ENCODE data around the gene TDP2.
"Not testable (repeated sequence)": the region's sequence is repeated elsewhere in the genome, so short reads cannot be mapped to it uniquely, and the experiment has no call there.

The TDP2 gene

DNA sequence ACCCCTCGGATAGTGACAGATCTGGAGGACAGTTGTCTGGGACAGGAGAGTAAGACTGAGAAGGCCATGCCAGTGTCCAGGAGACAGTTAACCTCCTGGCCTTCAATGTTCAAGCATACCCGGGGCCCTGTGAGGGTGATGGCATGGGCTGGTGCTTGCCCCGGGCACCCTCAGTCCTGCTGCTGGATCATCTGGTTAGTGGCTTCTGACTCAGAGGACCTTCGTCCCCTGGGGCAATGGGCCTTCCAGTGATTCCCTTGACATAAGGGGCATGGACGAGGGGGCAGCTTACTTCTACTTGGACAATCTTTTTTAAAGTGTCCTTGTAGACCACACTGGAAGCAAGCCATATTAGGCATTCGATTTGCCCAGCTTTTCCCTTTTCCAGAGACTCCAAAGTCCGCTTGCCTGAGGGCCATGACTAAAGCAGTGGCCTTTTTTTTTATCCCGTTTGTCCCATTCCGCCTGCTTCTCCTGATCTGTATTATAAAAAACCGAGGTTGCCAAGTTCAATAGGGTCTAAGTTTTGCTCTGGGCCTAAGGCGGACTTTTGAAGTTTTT, 12.2 kb upstream of the TDP2 start:
- DNase-seq, result not testable (repeated sequence)

DNA sequence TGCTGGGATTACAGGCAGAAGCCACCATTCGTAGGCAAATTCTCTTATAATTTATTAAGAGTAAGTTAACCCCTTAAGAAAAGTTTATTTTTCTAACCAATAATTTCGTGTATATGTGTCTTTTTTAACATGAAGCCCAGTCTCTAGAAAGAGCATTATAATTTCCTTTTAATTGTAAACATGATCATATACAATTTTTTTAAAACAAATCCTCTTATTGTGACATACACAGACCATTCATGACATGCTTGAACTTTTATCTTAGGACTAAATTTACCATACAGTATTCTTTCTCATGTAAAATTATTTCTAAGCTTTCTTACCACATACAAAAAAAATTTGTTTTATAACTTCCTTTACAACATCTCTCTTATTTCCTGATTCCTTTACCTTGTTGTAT, 6.9 kb upstream of the TDP2 start:
- no peak for DNase-seq

DNA sequence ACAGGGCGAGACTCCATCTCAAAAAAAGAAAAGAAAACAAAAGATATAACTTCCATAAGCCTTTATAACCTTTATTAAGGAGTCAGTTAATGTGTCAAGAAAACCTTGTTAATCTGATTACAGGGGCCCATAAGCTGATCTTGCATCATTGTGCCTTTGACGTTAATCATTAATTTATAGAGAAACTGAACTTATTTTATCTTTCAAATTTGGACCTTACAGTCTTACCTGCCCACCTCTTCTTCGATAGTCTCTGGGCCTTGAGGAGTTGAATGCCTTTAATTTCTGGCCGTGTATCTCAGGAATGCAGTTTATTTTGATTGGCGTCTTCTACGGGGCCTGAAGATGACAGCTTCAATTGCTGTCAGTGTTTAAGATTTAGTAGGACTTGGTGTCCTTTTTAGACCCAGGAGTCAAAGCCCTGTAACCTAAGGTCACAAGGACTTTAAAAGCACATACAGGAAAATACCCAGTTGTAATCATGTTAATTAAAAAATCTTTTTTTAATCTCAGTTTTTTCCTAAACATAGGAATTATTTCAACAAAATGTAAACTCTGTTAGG, 6.0 kb upstream of the TDP2 start:
- no peak for DNase-seq

DNA sequence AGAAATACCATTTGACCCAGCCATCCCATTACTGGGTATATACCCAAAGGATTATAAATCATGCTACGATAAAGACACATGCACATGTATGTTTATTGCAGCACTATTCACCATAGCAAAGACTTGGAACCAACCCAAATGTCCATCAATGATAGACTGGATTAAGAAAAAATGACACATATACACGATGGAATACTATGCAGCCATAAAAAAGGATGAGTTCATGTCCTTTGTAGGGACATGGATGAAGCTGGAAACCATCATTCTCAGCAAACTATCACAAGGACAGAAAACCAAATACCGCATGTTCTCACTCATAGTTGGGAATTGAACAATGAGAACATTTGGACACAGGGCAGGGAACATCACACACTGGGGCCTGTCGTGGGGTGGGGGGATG, 4.4 kb upstream of the TDP2 start:
- DNase-seq, result not testable (repeated sequence)

DNA sequence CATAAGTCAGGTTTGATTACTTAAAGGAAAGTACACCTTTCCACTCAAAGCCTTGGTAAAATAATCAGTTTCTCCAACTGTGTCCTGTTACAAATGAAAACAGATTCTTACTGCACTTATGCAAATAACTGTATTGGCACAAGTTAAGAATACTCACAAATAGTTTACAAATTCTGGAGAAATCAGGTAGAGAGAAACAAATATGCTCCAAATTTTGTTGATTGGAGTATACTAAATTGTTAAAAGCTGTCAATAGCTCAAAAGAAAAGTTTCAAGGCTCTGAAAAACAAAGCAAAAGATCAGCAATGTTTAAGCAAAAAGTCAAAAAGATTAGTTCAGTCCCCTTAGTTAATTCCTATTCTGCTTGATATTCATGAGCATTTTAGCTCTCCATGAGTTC, 3.8 kb upstream of the TDP2 start:
- not testable (repeated sequence) for DNase-seq

DNA sequence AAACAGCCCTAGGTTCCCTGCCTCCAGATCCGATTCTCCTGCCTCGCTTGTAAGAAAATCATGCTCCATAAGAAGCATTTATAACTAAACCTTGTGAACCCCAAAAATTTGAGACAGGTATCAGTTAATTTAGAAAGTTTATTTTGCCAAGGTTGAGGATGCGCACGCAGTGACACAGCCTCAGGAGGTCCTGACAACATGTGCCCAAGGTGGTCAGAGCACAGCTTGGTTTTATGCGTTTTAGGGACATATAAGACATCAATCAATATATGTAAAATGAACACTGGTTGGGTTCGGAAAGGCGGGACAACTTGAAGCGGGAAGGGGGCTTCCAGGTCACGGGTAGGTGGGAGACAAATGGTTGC, 2.3 kb upstream of the TDP2 start:
- DNase-seq, result no peak

DNA sequence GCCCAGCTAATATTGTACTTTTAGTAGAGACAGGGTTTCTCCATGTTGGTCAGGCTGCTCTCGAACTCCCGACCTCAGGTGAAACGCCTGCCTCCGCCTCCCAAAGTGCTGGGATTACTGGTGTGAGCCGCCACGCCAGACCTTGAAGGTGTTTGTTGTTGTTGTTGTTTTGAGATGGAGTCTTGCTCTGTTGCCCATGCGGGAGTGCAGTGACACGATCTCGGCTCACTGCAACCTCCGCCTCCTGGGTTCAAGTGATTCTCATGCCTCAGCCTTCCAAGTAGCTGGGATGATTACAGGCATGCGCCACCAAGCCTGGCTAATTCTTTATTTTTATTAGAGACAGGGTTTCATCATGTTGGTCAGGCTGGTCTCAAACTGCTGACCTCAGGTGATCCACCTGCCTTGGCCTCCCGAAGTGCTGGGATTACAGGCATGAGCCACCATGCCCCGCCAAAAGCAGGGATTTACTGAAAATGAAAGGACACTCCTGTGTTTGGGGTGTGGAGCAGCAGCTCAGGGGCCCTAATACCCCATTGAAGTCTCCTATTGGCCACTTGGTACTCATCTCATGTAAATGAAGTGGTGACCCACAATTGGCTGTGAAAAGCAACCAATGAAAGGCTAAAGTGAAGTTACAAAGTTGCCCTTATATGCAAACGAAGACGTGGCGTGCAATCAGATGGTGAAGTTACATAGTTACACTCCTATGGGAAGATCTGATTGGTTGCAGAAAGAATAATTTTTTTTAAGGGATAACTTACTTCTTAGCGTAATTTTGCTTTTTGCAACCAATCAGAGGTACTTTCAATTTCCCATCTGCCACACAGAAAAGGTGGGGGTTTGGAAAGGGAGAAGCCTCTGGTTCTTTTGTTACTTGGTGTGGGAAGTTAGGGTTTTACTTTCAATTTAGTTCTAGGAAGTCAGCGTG, 1.6 kb upstream of the TDP2 start:
- not testable (repeated sequence) for DNase-seq

DNA sequence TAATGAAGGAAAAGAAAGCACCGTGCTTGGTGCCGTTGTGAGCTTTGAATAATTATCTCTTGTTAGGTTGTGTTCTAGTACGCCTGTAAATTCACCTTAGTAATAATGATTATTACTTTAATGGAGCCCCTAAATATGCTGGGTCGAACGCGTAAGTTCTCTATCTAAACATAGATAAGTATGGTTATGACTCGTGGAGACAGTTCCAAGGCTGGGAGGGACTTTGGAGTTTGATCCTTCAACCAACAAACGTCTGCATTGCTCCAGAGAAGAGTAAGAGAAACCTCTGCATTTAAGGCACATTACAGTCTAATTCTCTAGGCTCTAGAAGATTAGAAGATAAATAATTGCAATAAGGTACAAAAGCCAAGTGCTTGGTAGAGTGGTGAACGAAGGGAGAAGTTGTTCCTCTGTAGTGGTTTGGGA, 692 bp upstream of the TDP2 start:
- DNase-seq, result no peak

DNA sequence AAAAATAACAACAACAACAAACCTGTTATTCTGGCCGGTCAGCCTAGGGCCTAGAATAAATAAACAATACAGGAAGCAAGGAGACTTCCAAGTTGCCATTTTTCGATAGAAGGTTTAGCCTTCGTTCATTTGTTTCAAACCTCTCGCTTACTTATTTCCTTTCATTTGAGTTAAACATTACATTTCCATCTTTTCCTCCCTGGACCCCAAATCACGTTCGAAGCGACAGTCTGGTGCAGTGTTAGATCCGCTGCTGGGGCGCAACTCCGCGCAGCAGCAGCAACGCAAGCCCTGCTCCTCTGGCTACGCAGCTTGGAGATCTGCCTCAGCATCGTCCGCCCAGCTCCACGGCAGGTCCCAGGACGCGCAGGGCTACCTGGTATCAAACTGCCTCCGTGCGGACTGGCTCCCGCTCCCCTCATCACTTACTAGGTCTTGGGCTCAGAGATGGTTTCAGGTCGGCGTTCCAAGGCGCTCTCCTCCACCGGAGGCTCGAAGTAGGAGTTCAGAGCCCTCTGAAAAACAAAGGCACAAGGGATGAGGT, 530 bp downstream of the TDP2 start:
- no peak for DNase-seq

DNA sequence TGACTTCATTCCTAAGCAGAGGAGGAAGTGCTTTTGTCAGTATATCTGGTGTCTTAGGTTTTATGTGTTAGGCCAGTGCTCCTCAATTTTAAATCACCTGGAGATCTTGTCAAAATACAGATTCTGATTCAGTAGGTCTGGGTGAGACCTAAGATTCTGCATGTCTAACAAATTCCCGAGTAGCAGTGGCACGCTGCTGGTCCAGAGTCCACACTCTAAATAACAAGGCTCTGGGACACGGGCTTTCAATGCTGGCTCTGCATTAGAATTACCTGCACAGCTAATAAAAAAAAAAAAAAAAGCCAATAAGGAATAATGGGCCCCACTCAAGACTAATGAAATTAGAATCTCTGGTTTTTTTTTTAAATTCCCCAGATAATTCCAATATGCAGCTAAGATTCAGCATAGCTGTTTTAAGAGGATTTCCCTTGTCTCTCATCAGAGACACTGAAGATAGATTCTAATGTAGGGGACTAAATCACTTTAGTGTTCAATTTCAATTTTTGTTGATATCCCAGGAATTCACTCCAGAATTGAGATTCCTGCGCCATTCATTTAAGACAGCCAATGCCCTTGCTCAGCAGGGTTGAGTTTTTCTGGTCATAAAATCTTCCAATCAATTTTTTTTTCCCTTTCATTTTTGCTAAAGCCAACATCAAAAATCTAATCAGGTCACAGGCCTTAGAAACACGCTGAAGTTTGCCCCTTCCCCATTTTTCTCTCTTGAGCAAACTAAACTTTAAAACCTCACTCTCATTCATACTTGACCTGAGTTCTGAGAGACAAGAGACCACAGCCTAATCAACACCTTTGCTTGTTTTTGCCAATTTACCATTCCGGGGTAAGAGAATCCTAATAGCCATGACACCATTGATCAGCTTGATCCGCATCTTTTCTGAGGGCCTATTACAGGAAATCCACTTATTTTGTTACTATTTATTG, 2.4 kb downstream of the TDP2 start:
- DNase-seq, result no peak

DNA sequence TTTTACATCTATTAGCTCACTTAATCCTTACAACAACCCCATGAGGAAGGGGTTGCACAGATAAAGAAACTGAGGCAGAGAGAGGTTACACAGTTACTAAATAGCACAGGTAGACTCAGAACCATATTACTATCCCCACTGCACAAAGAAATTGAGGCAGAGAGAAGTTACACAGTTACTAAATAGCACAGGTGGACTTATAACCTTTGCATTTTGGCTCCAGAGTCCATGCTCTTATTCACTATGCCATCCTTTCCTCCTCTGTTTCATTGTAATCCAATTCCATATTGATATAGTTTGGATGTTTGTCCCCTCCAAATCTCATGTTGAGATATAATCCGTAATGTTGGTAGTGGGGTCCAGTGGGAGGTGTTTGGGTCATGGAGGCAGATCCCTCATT, 3.5 kb downstream of the TDP2 start:
- no peak for DNase-seq

DNA sequence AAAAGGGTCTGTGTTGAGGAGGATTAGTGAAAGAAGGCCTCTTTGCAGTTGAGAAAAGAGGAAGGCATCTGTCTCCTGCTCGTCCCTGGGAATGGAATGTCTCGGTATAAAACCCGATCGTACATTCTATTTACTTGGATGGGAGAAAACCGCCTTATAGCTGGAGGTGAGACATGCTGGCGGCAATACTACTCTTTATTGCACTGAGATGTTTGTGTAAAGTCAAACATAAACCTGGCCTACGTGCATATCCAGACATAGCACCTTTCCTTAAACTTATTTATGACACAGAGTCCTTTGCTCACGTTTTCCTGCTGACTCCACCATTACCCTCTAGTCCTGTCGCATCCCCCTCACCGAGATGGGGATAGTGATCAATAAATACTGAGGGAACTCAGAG, 4.5 kb downstream of the TDP2 start:
- no peak for DNase-seq

DNA sequence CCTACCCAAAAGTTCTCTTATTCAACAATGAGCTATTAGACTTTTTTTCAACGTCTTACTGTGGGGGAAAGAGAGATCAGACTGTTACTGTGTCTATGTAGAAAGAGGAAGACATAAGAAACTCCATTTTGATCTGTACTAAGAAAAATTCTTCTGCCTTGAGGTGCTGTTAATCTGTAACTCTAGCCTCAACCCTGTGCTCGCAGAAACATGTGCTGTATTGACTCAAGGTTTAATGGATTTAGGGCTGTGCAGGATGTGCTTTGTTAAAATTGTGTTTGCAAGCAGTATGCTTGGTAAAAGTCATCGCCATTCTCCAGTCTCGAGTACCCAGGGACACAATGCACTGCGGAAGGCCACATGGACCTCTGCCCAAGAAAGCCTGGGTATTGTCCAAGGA, 4.9 kb downstream of the TDP2 start:
- DNase-seq, result not testable (repeated sequence)

DNA sequence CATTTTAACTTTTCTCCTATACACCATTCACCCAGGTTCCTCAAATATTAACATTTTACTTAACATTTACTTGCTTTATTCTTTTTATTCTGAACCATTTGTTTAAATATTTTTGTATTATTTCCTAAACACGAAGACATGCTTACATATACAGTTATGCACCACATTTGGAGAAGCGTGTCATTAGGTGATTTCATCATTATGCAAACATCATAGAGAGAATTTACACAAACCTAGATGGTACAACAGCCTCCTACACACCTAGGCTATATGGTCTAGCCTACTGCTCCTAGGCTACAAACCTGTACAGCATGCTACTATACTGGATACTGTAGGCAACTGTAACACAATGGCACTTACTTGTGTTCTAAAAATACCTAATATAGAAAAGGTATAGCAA, 6.6 kb downstream of the TDP2 start:
- no peak for DNase-seq

DNA sequence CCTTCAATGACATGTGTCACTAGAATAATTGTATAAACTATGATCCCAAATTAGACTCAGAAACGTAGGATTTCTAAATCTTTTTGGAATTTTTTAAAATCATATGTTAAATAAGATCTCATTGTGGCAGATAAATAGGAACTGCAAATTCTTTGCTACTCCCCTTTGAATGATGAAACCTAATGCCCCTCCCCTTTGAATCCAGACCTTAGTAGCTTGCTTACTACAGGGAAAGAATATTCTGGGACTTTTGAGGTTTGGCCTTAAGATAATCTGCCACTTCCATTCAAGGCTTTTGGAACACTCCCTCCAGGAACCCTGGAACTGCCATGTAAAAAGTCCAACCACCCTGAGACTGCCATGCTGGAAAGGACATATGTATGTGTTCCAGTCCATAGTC, 7.1 kb downstream of the TDP2 start:
- DNase-seq, result no peak

DNA sequence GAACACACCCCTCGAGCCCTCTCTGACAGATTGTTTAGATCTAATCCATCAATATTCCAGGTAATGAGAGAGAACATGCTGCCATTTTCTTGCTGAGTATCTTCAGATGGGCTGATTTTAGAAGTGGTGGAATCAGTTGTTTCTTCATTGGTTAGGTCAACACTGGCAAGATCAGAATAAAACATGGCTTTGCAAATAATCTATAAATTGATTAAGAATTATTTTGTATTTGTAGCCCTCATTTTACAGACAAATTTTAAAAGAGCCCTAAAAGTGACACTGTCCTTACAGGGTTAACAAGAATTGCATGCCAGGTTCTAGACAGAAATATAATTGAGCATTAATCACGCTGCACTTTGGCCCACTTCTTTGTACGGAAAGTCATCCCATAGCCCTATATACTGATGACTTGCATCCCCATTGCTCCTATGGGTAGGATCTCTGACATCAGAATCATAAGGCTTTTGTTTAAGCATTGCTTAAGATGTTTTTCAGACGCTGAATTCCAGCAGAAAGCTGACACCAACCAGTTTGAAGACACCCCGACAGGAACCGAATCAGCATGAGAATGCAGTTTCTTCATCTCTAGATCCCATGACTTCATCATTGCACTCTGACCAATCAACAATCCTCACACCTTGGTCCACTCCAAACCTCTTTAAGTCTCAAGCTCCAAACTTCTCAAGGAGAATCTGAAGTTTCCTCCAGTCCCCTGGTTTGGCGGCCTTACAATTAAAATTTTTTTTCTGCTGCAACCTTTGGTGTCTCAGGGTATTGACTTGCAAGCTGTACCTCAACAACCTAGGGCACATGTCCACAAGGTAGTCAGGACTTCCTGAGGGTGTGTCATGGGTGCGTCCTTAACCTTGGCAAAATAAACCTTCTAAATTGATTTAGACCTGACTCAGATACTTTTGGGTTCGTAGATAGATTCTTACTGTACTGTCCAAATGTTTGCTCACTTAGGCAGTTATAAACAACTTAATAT, 7.8 kb downstream of the TDP2 start:
- no peak for DNase-seq

DNA sequence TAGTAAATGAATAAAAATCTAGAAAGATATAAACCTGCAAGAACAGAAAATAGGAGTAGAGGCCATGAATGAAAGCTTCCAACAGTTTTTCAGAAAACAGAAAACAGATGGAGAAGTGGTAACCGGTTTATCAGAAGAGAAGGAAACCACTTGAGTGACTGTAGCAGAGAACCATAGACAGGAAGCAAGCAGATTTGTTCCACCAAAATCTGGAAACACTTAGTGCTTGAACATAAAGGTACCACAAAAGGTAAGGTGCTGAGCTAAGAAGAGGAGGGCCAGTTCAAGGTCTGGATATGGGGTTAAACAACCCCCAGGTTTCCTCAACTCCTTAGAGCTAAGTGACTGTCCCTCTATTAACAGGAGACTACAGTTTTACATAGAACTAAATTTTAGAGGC, 11.5 kb downstream of the TDP2 start:
- no peak for DNase-seq

DNA sequence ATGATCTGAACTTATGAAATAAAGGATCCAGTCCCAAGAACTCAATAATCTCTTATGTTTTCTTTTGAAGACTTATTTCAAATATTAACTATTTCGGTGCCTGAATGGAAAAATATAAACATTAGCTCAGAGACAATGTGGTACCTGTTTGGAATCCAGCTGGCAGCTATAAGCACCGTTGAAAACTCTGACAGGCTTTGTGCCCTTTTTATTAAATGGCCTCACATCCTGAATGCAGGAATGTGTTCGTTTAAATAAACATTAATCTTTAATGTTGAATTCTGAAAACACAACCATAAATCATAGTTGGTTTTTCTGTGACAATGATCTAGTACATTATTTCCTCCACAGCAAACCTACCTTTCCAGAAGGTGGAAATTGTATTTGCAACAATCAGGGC, 16.3 kb downstream of the TDP2 start:
- no peak for DNase-seq

DNA sequence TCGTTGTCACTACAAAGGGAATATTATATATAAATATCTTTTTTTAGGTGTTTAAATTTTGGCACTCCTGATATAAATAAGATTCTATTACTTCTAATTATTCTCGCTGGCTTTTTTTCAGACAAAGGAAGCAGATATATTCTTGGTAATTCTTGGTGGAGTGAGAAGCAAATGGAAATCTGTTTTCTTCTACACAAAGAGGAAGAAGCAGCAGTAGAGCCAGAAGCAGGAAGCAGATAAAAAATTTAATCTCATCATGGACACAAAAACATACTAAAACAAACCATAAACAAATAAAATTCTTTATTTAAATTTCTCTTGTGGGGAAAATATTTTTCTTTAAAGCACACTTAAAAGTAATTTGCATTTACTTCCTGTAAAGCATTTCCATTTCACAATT, 17.0 kb downstream of the TDP2 start:
- no peak for DNase-seq

DNA sequence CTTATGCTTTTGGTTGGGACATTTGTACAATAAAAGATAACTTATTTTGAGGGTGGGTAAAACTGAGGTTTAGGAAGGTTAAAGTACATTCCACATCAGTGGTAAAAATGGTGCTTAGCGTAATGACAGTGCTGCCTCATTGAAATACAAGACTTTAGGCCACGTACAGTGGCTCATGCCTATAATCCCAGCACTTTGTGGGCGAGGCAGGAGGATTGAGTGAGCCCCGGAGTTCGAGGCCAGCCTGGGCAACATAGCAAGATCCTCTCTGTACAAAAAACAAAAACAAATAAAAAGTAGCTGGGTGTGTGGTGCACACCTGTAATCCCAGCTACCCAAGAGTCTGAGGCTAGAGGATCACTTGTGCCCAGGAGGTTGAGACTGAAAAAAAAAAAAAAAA, 18.4 kb downstream of the TDP2 start:
- DNase-seq, result no peak

DNA sequence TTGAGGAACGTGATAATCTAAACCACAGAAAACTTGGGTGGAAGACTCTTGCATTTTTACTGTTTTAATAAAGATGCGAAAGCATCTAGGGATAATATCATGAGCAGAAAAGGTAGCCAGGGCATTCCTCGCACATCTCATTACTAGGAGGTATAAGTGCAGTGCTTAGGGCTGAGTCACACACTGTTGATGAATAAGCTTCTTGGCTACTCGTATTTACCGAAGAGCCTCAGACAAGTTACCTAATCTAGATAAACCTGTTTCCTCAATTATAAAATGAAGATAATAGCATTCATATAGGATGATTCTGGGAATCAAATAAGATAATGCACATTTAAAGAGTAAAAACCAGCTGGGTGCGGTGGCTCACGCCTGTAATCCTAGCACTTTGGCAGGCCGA, 19.9 kb downstream of the TDP2 start:
- no peak for DNase-seq

DNA sequence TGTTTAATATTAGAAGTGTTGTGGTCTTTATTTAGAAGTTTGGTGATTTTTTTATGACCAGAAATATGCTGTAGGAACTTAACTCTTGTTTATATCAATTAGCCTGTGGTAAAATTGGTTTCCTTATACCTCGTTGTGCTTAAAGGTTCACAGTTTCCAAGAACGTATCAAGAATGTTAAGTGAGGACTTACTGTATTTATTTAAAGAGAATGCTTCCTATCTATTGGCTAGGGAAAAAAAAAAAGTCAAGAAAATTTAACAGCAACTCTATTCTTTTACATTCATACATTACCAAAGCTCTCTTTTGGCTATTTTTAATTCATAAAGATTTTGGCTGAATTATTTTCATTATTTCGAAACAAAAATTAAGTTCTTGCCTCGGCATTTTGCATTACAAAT, 22.3 kb downstream of the TDP2 start:
- no peak for DNase-seq

Data from stimulated activated CD4-positive, alpha-beta T cell treated with anti-CD3 and anti-CD28 coated beads, Interleukin-12 subunit alpha, Interleukin-12 subunit beta, amount 100 ng/mL, for 4 hours (primary cell).